A549 (cell line): ENCODE data around the gene CISD3.

Experiments
- ESRRA ChIP-seq: fragments of 150-350 bp; IDR thresholded peaks from 2 replicates; pipeline ENCODE4 v1.6.1; 2014; ENCODE audit warnings: mild to moderate bottlenecking, low read length, borderline replicate concordance
- HDAC2 ChIP-seq: fragments of 200-600 bp; sonication (generic); IDR thresholded peaks from 2 replicates; pipeline ENCODE4 v1.6.1; 2016
- HOXA7 ChIP-seq: fragments of 250-450 bp; sonication (Bioruptor Pico); IDR thresholded peaks from 2 replicates; pipeline ENCODE4 v1.5.0; 2020; ENCODE audit warnings: mild to moderate bottlenecking, moderate library complexity
- KDM1A ChIP-seq: fragments of 200-600 bp; sonication (generic); IDR thresholded peaks from 2 replicates; pipeline ENCODE4 v1.6.1; 2016; ENCODE audit warnings: low read depth, mild to moderate bottlenecking
- NFE2L2 ChIP-seq: fragments of 150-350 bp; conservative IDR thresholded peaks from 2 replicates; pipeline ENCODE4 v1.6.1; 2014; ENCODE audit warnings: low read length
- RFX5 ChIP-seq: fragments of 450-650 bp; IDR thresholded peaks from 2 replicates; pipeline ENCODE4 v1.7.1; 2014; ENCODE audit warnings: antibody characterized with exemption, mild to moderate bottlenecking, moderate library complexity
- ZSCAN20 ChIP-seq: fragments of 250-450 bp; sonication (Bioruptor Pico); IDR thresholded peaks from 2 replicates; pipeline ENCODE4 v1.8.0; 2022; ENCODE audit warnings: mild to moderate bottlenecking, moderate library complexity
- TF ChIP-seq, protein P1 (sequence below): fragments of 450-650 bp; IDR thresholded peaks from 2 replicates; pipeline ENCODE4 v1.6.1; 2014; ENCODE audit warnings: antibody characterized with exemption
- TF ChIP-seq, protein P2 (sequence below): fragments of >200 bp; sonication (Bioruptor Twin); formaldehyde crosslinking; IDR thresholded peaks from 3 replicates; pipeline ENCODE4 v1.5.1; 2016
- TF ChIP-seq, protein P3 (sequence below): fragments of 250-450 bp; sonication (Bioruptor Pico); IDR thresholded peaks from 2 replicates; pipeline ENCODE4 v1.5.0; 2021; ENCODE audit warnings: mild to moderate bottlenecking, moderate library complexity, borderline replicate concordance
- TF ChIP-seq, protein P4 (sequence below): IDR thresholded peaks from 2 replicates; pipeline ENCODE4 v1.6.1; 2012

DNA sequence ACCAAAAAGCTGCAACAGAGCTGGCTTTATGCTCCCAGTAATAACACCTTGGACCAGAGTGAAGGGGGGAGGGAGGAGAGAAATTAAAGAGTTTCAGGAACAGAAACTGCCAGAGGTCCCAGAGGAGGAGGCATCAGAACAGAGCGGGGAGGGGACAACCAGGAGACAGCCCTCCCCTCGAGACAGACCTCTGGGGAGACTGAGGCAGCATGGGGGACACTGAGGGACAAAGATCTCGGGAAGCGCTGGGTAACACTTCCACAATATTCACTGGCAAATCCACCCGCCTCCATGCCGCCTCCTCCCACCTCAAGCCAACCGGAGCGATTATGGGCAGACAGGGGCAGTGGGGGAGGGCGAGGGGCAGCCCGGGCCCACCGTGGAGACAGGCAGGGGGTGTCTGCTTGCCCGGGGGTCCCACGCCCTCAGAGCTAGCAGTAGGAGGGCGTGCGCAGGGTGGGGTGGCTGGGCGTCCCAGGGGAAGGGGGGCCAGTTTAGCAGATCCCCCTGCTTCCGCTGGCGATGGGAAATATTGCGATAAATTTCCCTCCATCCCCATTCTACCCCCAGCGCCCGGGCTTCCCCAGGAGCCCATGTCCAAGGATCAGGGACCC lies 16.8 kb downstream of the CISD3 start:
- TF ChIP-seq HOXA7 (CRISPR knock-in tag) = no peak
- TF ChIP-seq, protein P1, sequence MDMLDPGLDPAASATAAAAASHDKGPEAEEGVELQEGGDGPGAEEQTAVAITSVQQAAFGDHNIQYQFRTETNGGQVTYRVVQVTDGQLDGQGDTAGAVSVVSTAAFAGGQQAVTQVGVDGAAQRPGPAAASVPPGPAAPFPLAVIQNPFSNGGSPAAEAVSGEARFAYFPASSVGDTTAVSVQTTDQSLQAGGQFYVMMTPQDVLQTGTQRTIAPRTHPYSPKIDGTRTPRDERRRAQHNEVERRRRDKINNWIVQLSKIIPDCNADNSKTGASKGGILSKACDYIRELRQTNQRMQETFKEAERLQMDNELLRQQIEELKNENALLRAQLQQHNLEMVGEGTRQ = no peak
- TF ChIP-seq ZSCAN20 (CRISPR knock-in tag) = no peak
- TF ChIP-seq, protein P2, sequence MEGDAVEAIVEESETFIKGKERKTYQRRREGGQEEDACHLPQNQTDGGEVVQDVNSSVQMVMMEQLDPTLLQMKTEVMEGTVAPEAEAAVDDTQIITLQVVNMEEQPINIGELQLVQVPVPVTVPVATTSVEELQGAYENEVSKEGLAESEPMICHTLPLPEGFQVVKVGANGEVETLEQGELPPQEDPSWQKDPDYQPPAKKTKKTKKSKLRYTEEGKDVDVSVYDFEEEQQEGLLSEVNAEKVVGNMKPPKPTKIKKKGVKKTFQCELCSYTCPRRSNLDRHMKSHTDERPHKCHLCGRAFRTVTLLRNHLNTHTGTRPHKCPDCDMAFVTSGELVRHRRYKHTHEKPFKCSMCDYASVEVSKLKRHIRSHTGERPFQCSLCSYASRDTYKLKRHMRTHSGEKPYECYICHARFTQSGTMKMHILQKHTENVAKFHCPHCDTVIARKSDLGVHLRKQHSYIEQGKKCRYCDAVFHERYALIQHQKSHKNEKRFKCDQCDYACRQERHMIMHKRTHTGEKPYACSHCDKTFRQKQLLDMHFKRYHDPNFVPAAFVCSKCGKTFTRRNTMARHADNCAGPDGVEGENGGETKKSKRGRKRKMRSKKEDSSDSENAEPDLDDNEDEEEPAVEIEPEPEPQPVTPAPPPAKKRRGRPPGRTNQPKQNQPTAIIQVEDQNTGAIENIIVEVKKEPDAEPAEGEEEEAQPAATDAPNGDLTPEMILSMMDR = no peak
- no peak for TF ChIP-seq KDM1A
- no peak for TF ChIP-seq RFX5
- no peak for TF ChIP-seq NFE2L2
- TF ChIP-seq, protein P3, sequence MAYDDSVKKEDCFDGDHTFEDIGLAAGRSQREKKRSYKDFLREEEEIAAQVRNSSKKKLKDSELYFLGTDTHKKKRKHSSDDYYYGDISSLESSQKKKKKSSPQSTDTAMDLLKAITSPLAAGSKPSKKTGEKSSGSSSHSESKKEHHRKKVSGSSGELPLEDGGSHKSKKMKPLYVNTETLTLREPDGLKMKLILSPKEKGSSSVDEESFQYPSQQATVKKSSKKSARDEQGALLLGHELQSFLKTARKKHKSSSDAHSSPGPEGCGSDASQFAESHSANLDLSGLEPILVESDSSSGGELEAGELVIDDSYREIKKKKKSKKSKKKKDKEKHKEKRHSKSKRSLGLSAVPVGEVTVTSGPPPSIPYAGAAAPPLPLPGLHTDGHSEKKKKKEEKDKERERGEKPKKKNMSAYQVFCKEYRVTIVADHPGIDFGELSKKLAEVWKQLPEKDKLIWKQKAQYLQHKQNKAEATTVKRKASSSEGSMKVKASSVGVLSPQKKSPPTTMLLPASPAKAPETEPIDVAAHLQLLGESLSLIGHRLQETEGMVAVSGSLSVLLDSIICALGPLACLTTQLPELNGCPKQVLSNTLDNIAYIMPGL (CRISPR knock-in tag) = no peak
- no peak for TF ChIP-seq ESRRA
- TF ChIP-seq, protein P4, sequence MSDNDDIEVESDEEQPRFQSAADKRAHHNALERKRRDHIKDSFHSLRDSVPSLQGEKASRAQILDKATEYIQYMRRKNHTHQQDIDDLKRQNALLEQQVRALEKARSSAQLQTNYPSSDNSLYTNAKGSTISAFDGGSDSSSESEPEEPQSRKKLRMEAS = no peak
- no peak for TF ChIP-seq HDAC2
